AG04449 (cell line): ENCODE results near the gene LY6G6F.

Experiments used
- CTCF ChIA-PET: fragments of 350-600 bp; formaldehyde crosslinking; extraction: SDS; loops from one replicate; lab custom pipeline; 2021; ENCODE audit warnings: antibody characterized with exemption; lab: Yijun Ruan, JAX
- POLR2A ChIA-PET: fragments of 400-600, 350-600 bp; formaldehyde crosslinking; extraction: SDS; loops from one replicate; lab custom pipeline; 2020; ENCODE audit warnings: antibody characterized with exemption, inconsistent platforms; lab: Yijun Ruan, JAX
- DNase-seq: peaks from one replicate; pipeline ENCODE4 v3.0.0-alpha.2; 2010; ENCODE audit warnings: low read depth, low spot score
- H3K4me3 ChIP-seq: 2 replicates; pipeline ENCODE4 v1.5.1; 2011; ENCODE audit warnings: low read depth, mild to moderate bottlenecking, control low read depth, low read length
- CTCF ChIP-seq: IDR thresholded peaks from one replicate; pipeline ENCODE4 v1.5.1; 2011; ENCODE audit warnings: mild to moderate bottlenecking, moderate library complexity, low read length, control low read depth, inconsistent platforms; ENCODE audit not compliant: insufficient read depth; ENCODE audit errors: missing control alignments

LY6G6F gene

GRCh38 chr6:31660381-31661261 lies 46.0 kb upstream of the LY6G6F start, which contains the start of gene C6orf47:
Gene C6orf47 (minus strand): TSS chr6:31660778. CDS start chr6:31659947, 831 bp downstream.
- CTCF ChIA-PET = interaction anchor here (0.6 to 3.1 kb wide), 10 partner anchors 9 to 203 kb away, joined by 3 to 13 read pairs (median 3); partner anchors contain the start of genes BAG6, LY6G5B and LY6G5C

DNA sequence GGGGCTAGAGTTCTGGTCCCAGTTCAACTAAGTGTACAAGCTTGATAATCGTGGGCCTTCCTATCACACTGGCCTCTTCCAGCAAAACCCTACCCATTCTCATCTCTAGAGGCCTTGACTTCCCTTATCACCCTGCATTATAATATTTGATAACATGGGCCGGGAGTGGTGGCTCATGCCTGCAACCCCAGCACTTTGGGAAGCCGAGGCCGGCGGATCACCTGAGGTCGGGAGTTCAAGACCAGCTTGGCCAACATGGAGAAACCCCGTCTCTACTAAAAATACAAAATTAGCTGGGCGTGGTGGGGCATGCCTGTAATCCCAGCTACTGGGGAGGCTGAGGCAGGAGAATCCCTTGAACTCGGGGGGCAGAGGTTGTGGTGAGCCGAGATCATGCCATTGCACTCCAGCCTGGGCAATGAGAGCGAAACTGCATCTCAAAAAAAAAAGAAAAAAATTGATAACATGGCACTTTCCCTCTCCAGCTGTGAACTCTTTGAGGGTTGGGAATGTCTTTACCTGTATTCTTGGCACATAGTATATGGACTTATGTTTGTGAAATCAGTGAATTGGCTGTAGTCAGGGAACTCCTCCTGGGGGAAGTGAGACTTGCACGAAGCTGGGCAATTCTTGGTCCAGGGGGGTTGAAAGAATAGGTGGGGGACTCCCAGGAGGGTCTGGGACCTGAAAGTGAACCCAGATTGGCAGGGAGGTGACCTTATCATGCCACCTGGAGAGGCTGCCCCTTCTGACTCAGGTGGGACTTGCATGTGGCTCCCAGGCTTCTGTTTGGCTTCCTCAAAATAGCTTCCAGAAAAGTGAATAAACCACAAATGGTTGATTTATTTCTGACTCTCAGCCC lies 45.2 kb upstream of the LY6G6F start:
- no peak overlapping the region; the same call in 1 of the 2 replicates for H3K4me3 ChIP-seq
- no peak for DNase-seq
- no peak for TF ChIP-seq CTCF
- ChIA-PET CTCF (interaction anchor here (0.6 to 3.1 kb wide), 9 partner anchors 8 to 168 kb away, joined by 3 to 13 read pairs (median 3); partner anchors contain the start of genes BAG6, LY6G5B and LY6G5C), POLR2A (interaction anchor here (0.7 to 1.7 kb wide), 7 partner anchors 9 to 166 kb away, joined by 3 to 15 read pairs (median 4); partner anchors contain the start of genes BAG6, CLIC1, HSPA1B and LSM2)

More at GRCh38 chr6:31660381-31661261, 46.0 kb upstream of the LY6G6F start, which contains the start of gene C6orf47:
- peak within 1 kb of the TSS; percentile 86 for H3K4me3 ChIP-seq
- POLR2A ChIA-PET = interaction anchor here (0.6 to 1.7 kb wide), 7 partner anchors 9 to 167 kb away, joined by 3 to 15 read pairs (median 4); partner anchors contain the start of genes BAG6, CLIC1, HSPA1B and LSM2
- no peak for TF ChIP-seq CTCF
- DNase-seq = no peak

DNA sequence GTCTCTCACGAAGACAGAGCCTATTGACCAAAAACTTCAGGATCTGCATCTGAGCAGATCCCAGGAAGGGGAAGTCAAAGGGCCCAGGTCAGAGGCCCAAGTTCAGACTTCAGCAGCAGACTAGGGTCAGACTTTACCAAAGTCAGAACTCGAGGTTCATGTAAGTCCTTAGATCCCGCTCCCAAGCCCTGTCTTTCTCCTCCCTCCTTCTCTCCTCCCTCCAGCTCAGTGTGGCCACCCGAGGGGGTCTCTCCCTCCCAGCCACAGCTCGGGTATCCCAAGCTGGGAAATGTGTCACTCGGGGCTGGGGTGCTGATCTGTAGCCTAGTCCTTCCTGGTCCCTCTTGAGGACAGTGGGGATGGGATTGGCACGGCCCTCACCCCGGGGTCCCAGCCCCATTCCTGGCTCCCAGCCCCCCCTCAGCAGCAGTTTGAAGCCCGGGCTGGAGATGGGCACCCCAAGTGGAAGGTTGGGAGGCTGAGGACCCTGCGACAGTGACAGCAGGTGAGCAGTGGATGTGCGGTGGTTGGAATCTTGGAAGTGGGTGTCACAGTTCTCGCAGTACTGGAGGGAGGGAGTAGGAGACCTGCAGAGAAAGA lies 44.4 kb upstream of the LY6G6F start:
- POLR2A ChIA-PET = interaction anchor here (0.9 kb wide), 1 partner anchor 10 kb away, joined by 5 read pairs; the partner anchor contains the start of gene BAG6
- no peak overlapping the region for H3K4me3 ChIP-seq
- TF ChIP-seq CTCF = no peak
- DNase-seq = no peak
- CTCF ChIA-PET = interaction anchor here (0.7 to 3.1 kb wide), 2 partner anchors 11 to 34 kb away, joined by 3 to 13 read pairs; partner anchors contain the start of gene BAG6

DNA sequence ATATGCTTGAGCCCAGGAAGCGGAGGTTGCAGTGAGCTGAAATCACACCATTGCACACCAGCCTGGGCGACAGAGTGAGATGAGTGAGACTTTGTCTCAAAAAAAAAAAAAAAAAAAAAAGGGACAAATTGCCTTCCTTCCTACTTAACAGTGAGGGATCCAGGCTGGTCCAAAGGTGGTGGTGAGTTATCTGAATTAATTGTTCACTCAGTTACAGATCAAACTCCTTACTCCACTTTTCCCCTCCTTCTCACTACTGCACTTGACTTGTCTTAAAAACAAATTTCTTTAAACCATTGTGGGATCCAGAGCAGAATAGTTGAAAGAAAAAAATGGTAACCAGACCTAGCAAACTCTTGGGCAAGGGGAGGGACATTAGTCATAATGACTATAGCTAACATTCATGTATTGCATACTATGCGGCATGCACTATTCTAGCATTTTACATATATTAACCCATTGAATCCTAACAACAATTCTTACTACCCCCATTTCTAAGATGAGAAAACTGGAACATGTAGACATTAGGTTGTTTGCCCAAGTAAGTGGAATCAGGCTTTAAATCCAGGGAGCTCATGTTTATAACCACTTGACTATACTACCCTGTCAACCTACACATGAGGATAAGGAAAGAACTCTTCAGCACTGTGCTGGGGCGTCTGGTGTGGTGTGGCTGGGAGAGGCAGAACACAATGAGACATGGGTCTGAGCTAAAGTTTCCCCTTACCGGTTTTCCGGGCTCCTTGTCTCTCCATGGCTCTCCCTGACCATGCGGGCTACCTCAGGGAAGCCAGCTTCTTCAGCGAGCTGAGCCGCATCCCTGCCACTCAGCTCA lies 43.3 kb upstream of the LY6G6F start:
- TF ChIP-seq CTCF = no peak
- POLR2A ChIA-PET = interaction anchor here (1.1 to 3.5 kb wide), 2 partner anchors 10 to 26 kb away, joined by 3 to 31 read pairs; partner anchors contain the start of gene BAG6
- peak overlapping the region; percentile 98 for H3K4me3 ChIP-seq
- DNase-seq = no peak
- CTCF ChIA-PET = interaction anchor here (0.6 to 2.2 kb wide), 5 partner anchors 11 to 225 kb away, joined by 3 to 19 read pairs (median 4); partner anchors contain the start of genes BAG6, LY6G5C and MSH5
